Transverse colon (tissue), 4 donors: ENCODE results near the gene VSX1. TPM values are rescaled to one million over a fixed set of nuclear protein-coding genes. Genes with fewer than 3 reads are reported as not detected.

Experiments used
- DNase-seq: peaks from one replicate; pipeline ENCODE4 v3.0.0-alpha.2; 2019
- H3K27ac ChIP-seq, 4 donors: fragments of 200-600 bp; sonication (generic); 2 replicates each; pipeline ENCODE4 v1.5.1; 2016 to 2018; ENCODE audit warnings: inconsistent platforms in 4 of 4
- H3K27me3 ChIP-seq: fragments of 200-600 bp; sonication (generic); 2 replicates; pipeline ENCODE4 v1.5.1; 2017; ENCODE audit warnings: inconsistent platforms
- H3K36me3 ChIP-seq, 4 donors: fragments of 200-600 bp; sonication (generic); 2 replicates each; pipeline ENCODE4 v1.5.1; 2017 to 2019; ENCODE audit warnings: inconsistent platforms in 4 of 4
- H3K4me1 ChIP-seq, 4 donors: fragments of 200-600 bp; sonication (generic); 2 replicates each; pipeline ENCODE4 v1.5.1; 2017 to 2020; ENCODE audit warnings: inconsistent platforms in 4 of 4
- H3K4me3 ChIP-seq, 4 donors: fragments of 200-600 bp; sonication (generic); 1 replicate in 1 of 4; 2 replicates in 3 of 4; pipeline versions ENCODE4 v1.5.1 to v1.6.1; 2017 to 2019; ENCODE audit warnings: inconsistent platforms in 4 of 4
- H3K9me3 ChIP-seq, 2 donors: fragments of 200-600 bp; sonication (generic); 2 replicates each; pipeline ENCODE4 v1.5.1; 2017 to 2019; ENCODE audit warnings: inconsistent platforms in 2 of 2
- CTCF ChIP-seq, 5 experiments: fragments of 200-600 bp in 3 of 5; fragments of 450-650 bp in 2 of 5; sonication (generic) in 3 of 5; IDR thresholded peaks; 1 replicate in 2 of 5; 2 replicates in 3 of 5; pipeline ENCODE4 v1.5.1; 2016 to 2017; ENCODE audit warnings: antibody characterized with exemption in 5 of 5, inconsistent platforms in 3 of 5, mild to moderate bottlenecking in 2 of 5, moderate library complexity in 1 of 5
- EP300 ChIP-seq: sonication (generic); formaldehyde crosslinking; IDR thresholded peaks from one replicate; pipeline ENCODE4 v1.6.1; 2017; ENCODE audit warnings: antibody characterized with exemption, low read depth
- POLR2A ChIP-seq: fragments of 450-650 bp; IDR thresholded peaks from one replicate; pipeline ENCODE4 v1.6.1; 2016; ENCODE audit warnings: antibody characterized with exemption, mild to moderate bottlenecking, moderate library complexity
- POLR2AphosphoS5 ChIP-seq, 3 donors: sonication (generic); formaldehyde crosslinking; IDR thresholded peaks; one replicate each; pipeline ENCODE4 v1.6.1; 2016; ENCODE audit warnings: antibody characterized with exemption in 3 of 3
- WGBS, 2 donors: methylation state at CpG; one replicate each; pipeline ENCODE4 v1.1.5; 2018; ENCODE audit warnings: low coverage in 1 of 2; 5-methylcytosine and 5-hydroxymethylcytosine counted together
- in situ Hi-C, 4 donors: fragments of 200-750 bp; cut with MboI; loops; one replicate each; pipeline versions ENCODE4 v1.15.0 to v1.15.1; 2017; ENCODE audit warnings: low sequenced_read_pairs in 3 of 4, low pct_ligation_motif_present in 1 of 4, low pct_unique_long_range_greater_than_20kb in 1 of 4
- intact Hi-C: fragments of 100-400 bp; cut with DNase I; formaldehyde crosslinking; loops from one replicate; pipeline ENCODE4 v1.15.1; 2023; ENCODE audit warnings: low total_unique reads
- total RNA-seq, 4 donors: library from RNA; depleted of rRNA; stranded (reverse); fragments of >200 nt; gene quantifications; one replicate each; pipeline ENCODE4 v1.1.0, GENCODE V29; 2016

VSX1 gene
- total RNA-seq, 4 donors from 2014 or later: 0.16 TPM; not detected in 3

- in situ Hi-C loops (no loop called here), intact Hi-C loops (no loop called here)
- Histone ChIP-seq H3K27me3 (no peaks in the 10 kb centered on the region), H3K9me3 (no peaks in the 10 kb centered on the region), H3K4me1 (no peaks in the 10 kb centered on the region), H3K36me3 (no peaks in the 10 kb centered on the region), H3K27ac (no peak overlapping the region), H3K4me3 (no peak overlapping the region)
- TF ChIP-seq POLR2AphosphoS5 (IDR thresholded peaks at IDR 0.05) (no peak), EP300 (no peak), POLR2A (no peak), CTCF (IDR thresholded peaks at IDR 0.05) (no peak)
- no peak for DNase-seq
- 83 to 92% methylated on average over 2 to 3 of the region's 3 CpGs for WGBS, 2 donors
Measured at GRCh38 chr20:25103526-25103925, 21.6 kb upstream of the VSX1 start.

GRCh38 chr20:25100914-25101313, 19.0 kb upstream of the VSX1 start:
- Histone ChIP-seq H3K4me3 (no peak overlapping the region), H3K36me3 (no peaks in the 10 kb centered on the region), H3K27ac (no peak overlapping the region), H3K27me3 (no peaks in the 10 kb centered on the region), H3K4me1 (no peaks in the 10 kb centered on the region), H3K9me3 (no peaks in the 10 kb centered on the region)
- no peak for TF ChIP-seq POLR2AphosphoS5 (IDR thresholded peaks at IDR 0.05)
- no peak for TF ChIP-seq EP300
- no peak for TF ChIP-seq POLR2A
- no peak for TF ChIP-seq CTCF (IDR thresholded peaks at IDR 0.05)
- WGBS, 2 donors: 73% methylated on average over 3 of the region's 3 CpGs; no CpG with 5 or more reads in 1 of the 2 donors
- intact Hi-C loops: no loop called here
- in situ Hi-C loops: no loop called here
- no peak for DNase-seq

GRCh38 chr20:25099601-25100140, 17.7 kb upstream of the VSX1 start:
- intact Hi-C loops (no loop called here), in situ Hi-C loops (no loop called here)
- H3K4me1 ChIP-seq: no peaks in the 10 kb centered on the region
- H3K27me3 ChIP-seq: no peaks in the 10 kb centered on the region
- 67 to 71% methylated on average over 3 to 4 of the region's 4 CpGs for WGBS, 2 donors
- no peaks in the 10 kb centered on the region for H3K9me3 ChIP-seq
- TF ChIP-seq POLR2AphosphoS5 (IDR thresholded peaks at IDR 0.05) (no peak), EP300 (no peak), CTCF (IDR thresholded peaks at IDR 0.05) (no peak), POLR2A (no peak)
- DNase-seq: no peak
- no peak overlapping the region for H3K27ac ChIP-seq
- no peaks in the 10 kb centered on the region for H3K36me3 ChIP-seq
- H3K4me3 ChIP-seq: no peak overlapping the region

- intact Hi-C loops: no loop called here
- TF ChIP-seq EP300 (no peak), POLR2AphosphoS5 (IDR thresholded peaks at IDR 0.05) (no peak), CTCF (IDR thresholded peaks at IDR 0.05) (no peak), POLR2A (no peak)
- WGBS, 2 donors: 21 to 31% methylated on average over 2 of the region's 2 CpGs
Measured at GRCh38 chr20:25097498-25097897, 15.6 kb upstream of the VSX1 start.

More at GRCh38 chr20:25097498-25097897, 15.6 kb upstream of the VSX1 start:
- Histone ChIP-seq H3K9me3 (no peaks in the 10 kb centered on the region), H3K27ac (no peak overlapping the region), H3K36me3 (no peaks in the 10 kb centered on the region), H3K4me3 (no peak overlapping the region), H3K4me1 (no peaks in the 10 kb centered on the region), H3K27me3 (no peaks in the 10 kb centered on the region)
- DNase-seq: no peak
- in situ Hi-C loops: no loop called here
